Measurements from ENCODE around the gene SKAP1. TPM values are rescaled to one million over a fixed set of nuclear protein-coding genes. Genes with fewer than 3 reads are reported as not detected.
A peak's percentile ranks its signal among the peaks of the same experiment; 100 is the strongest.

The SKAP1 gene
- total and polyA plus RNA-seq, 2 donors (not counting 1 experiment from before 2014, with no cell fraction given) = not detected

DNA sequence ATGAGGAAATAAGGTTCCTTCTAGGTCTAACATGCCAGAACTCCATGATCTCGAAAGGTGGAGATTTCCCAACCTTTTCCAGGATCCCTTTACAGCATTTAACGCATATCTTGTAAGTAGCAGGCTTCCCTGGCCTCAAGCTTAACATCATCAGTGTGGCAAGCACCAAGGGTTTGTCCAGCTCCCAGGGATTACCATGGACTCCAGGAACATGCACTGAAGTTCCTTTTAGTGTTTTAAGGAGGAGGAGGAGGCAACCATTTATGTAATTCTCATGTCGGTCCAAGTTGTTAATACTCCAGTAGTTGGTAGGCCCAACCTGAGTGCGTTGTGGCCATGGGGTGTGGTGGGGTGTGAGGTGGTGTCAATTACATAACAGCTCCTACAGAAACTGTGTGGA, 11.8 kb upstream of the SKAP1 start:
- H3K9me3 ChIP-seq (ENCODE audit: control insufficient read depth, insufficient read depth, low read depth, low read length) = no peaks in the 10 kb centered on the region
- H3K27ac ChIP-seq (ENCODE audit: insufficient read depth, low read length) = no peak overlapping the region
- H3K27me3 ChIP-seq (ENCODE audit: control insufficient read depth, insufficient read depth, low read length) = peaks cover 4% of the 10 kb centered on the region
- no peaks in the 10 kb centered on the region for H3K36me3 ChIP-seq (ENCODE audit: control insufficient read depth, insufficient read depth, low read length)
- H3K9ac ChIP-seq (ENCODE audit: insufficient read depth, low read length) = no peak overlapping the region
- H3K4me3 ChIP-seq (replicated peaks in 1 of 4; ENCODE audit: control extremely low read depth in 1 of 4, insufficient read depth in 1 of 4, low read depth in 3 of 4, low read length in 4 of 4) = no peak overlapping the region
- H3K4me1 ChIP-seq (ENCODE audit: control insufficient read depth, extremely low read depth, insufficient read depth, low read length) = no peaks in the 10 kb centered on the region
- H4K20me1 ChIP-seq (ENCODE audit: control insufficient read depth, extremely low read depth, insufficient read depth, low read length) = no peaks in the 10 kb centered on the region
- H2AFZ ChIP-seq (ENCODE audit: low read length) = no peak overlapping the region
- no peak for TF ChIP-seq EZH2 (IDR thresholded peaks at IDR 0.05; ENCODE audit: low read length, missing control alignments)
- no peaks in the 10 kb centered on the region for H3K79me2 ChIP-seq (ENCODE audit: control insufficient read depth, insufficient read depth, low read length)
- H3K4me2 ChIP-seq (ENCODE audit: extremely low read depth, insufficient read depth, low read length) = no peak overlapping the region
- DNase-seq (ENCODE audit: low read depth in 2 of 2) = no peak

DNA sequence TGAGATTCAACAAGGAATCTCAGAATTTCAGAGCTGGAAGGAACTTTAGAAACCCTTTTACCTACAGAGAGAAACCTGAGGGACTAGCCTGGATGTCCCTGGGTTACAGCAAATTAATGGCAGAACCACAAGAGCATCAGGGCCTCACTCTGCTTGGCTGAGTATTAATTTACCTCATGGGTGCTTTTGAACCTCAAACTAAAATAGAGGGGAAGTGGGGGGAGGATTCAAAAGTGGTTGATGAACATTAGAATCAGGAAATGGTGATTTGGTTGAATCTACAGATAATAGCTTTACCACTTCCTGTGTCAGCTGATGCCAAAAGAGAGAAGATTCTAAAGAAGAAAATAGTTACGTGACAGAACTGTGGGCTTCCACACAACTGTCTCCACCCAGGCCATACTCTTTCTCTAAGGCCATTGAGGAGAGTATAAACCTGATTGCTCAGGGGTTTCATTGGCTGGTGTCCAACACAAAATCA, 11.3 kb upstream of the SKAP1 start:
- H3K27ac ChIP-seq (ENCODE audit: insufficient read depth, low read length) = no peak overlapping the region
- no peak overlapping the region for H2AFZ ChIP-seq (ENCODE audit: low read length)
- no peak overlapping the region for H3K4me2 ChIP-seq (ENCODE audit: extremely low read depth, insufficient read depth, low read length)
- TF ChIP-seq, protein P1, sequence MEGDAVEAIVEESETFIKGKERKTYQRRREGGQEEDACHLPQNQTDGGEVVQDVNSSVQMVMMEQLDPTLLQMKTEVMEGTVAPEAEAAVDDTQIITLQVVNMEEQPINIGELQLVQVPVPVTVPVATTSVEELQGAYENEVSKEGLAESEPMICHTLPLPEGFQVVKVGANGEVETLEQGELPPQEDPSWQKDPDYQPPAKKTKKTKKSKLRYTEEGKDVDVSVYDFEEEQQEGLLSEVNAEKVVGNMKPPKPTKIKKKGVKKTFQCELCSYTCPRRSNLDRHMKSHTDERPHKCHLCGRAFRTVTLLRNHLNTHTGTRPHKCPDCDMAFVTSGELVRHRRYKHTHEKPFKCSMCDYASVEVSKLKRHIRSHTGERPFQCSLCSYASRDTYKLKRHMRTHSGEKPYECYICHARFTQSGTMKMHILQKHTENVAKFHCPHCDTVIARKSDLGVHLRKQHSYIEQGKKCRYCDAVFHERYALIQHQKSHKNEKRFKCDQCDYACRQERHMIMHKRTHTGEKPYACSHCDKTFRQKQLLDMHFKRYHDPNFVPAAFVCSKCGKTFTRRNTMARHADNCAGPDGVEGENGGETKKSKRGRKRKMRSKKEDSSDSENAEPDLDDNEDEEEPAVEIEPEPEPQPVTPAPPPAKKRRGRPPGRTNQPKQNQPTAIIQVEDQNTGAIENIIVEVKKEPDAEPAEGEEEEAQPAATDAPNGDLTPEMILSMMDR (conservative IDR thresholded peaks at IDR 0.05 in 1 of 2, IDR thresholded peaks at IDR 0.05 in 1 of 2; ENCODE audit: low read depth in 1 of 2, low read length in 2 of 2) = no peak
- TF ChIP-seq EZH2 (IDR thresholded peaks at IDR 0.05; ENCODE audit: low read length, missing control alignments) = no peak
- H3K36me3 ChIP-seq (ENCODE audit: control insufficient read depth, insufficient read depth, low read length) = no peaks in the 10 kb centered on the region
- H3K9ac ChIP-seq (ENCODE audit: insufficient read depth, low read length) = no peak overlapping the region
- no peaks in the 10 kb centered on the region for H4K20me1 ChIP-seq (ENCODE audit: control insufficient read depth, extremely low read depth, insufficient read depth, low read length)
- H3K4me3 ChIP-seq (replicated peaks in 1 of 4; ENCODE audit: control extremely low read depth in 1 of 4, insufficient read depth in 1 of 4, low read depth in 3 of 4, low read length in 4 of 4) = no peak overlapping the region
- no peaks in the 10 kb centered on the region for H3K9me3 ChIP-seq (ENCODE audit: control insufficient read depth, insufficient read depth, low read depth, low read length)
- peaks cover 9% of the 10 kb centered on the region for H3K27me3 ChIP-seq (ENCODE audit: control insufficient read depth, insufficient read depth, low read length)
- no peaks in the 10 kb centered on the region for H3K79me2 ChIP-seq (ENCODE audit: control insufficient read depth, insufficient read depth, low read length)
- H3K4me1 ChIP-seq (ENCODE audit: control insufficient read depth, extremely low read depth, insufficient read depth, low read length) = no peaks in the 10 kb centered on the region
- DNase-seq (ENCODE audit: low read depth in 2 of 2) = peak in 1 of 2 donors; percentile 8

DNA sequence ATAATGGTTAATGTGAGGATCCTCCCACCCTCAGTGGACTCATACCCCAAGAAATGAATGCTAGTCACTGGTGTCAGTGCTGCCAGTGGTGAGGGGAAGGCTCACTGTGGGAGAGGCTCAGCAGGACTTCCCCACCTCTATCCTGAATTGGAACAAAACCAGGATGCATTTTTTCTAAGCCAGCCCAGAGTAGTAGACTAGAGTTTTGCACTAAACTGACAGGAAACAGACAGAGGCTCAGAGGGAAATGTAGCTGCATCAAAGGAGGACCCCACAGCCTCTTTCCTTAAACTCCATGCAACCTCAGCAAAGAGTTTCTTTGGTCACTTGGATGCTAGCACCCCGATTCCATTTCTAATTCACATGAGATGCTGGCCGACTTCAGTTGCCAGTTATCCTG, 10.7 kb upstream of the SKAP1 start:
- Histone ChIP-seq H3K4me2 (ENCODE audit: extremely low read depth, insufficient read depth, low read length) (no peak overlapping the region), H3K27ac (ENCODE audit: insufficient read depth, low read length) (no peak overlapping the region), H3K79me2 (ENCODE audit: control insufficient read depth, insufficient read depth, low read length) (no peaks in the 10 kb centered on the region), H3K9ac (ENCODE audit: insufficient read depth, low read length) (no peak overlapping the region), H3K4me3 (replicated peaks in 1 of 4; ENCODE audit: control extremely low read depth in 1 of 4, insufficient read depth in 1 of 4, low read depth in 3 of 4, low read length in 4 of 4) (no peak overlapping the region), H2AFZ (ENCODE audit: low read length) (no peak overlapping the region), H3K27me3 (ENCODE audit: control insufficient read depth, insufficient read depth, low read length) (peaks cover 9% of the 10 kb centered on the region), H4K20me1 (ENCODE audit: control insufficient read depth, extremely low read depth, insufficient read depth, low read length) (no peaks in the 10 kb centered on the region), H3K36me3 (ENCODE audit: control insufficient read depth, insufficient read depth, low read length) (no peaks in the 10 kb centered on the region), H3K4me1 (ENCODE audit: control insufficient read depth, extremely low read depth, insufficient read depth, low read length) (no peaks in the 10 kb centered on the region), H3K9me3 (ENCODE audit: control insufficient read depth, insufficient read depth, low read depth, low read length) (no peaks in the 10 kb centered on the region)
- no peak for DNase-seq (ENCODE audit: low read depth in 2 of 2)
- TF ChIP-seq, protein P1 (conservative IDR thresholded peaks at IDR 0.05 in 1 of 2, IDR thresholded peaks at IDR 0.05 in 1 of 2; ENCODE audit: low read depth in 1 of 2, low read length in 2 of 2) = no peak
- TF ChIP-seq EZH2 (IDR thresholded peaks at IDR 0.05; ENCODE audit: low read length, missing control alignments) = no peak
